K562 (cell line): ENCODE results near the gene RO60. TPM values are rescaled to one million over a fixed set of nuclear protein-coding genes. Genes with fewer than 3 reads are reported as not detected.
A peak's percentile ranks its signal among the peaks of the same experiment; 100 is the strongest.

Experiments used
- BDP1 ChIP-seq: IDR thresholded peaks from 3 replicates; pipeline ENCODE4 v1.6.1; 2011; ENCODE audit not compliant: insufficient read length, insufficient read depth
- E2F6 ChIP-seq, 2 experiments: IDR thresholded peaks; 2 replicates each; pipeline ENCODE4 v1.6.1; 2011; ENCODE audit warnings: borderline replicate concordance in 1 of 2, control low read depth in 1 of 2, low read depth in 1 of 2, low read length in 1 of 2, mild to moderate bottlenecking in 1 of 2, mixed read lengths in 1 of 2, moderate library complexity in 1 of 2; ENCODE audit not compliant: insufficient read depth in 1 of 2, insufficient read length in 1 of 2, poor library complexity in 1 of 2, severe bottlenecking in 1 of 2; ENCODE audit errors: extremely low read depth in 1 of 2
- ETV1 ChIP-seq: fragments of 450-650 bp; conservative IDR thresholded peaks from 2 replicates; pipeline ENCODE4 v1.6.1; 2016; ENCODE audit warnings: missing genetic modification characterization, control low read depth, low read depth, missing compliant biosample characterization
- MAX ChIP-seq: sonication (generic); formaldehyde crosslinking; IDR thresholded peaks from 2 replicates; pipeline ENCODE4 v1.9.0; 2022; ENCODE audit warnings: mild to moderate bottlenecking, missing genetic modification reagents
- MTA3 ChIP-seq: fragments of 450-650 bp; formaldehyde crosslinking; IDR thresholded peaks from 2 replicates; pipeline ENCODE4 v1.6.1; 2017; ENCODE audit warnings: mild to moderate bottlenecking, borderline replicate concordance
- NR2C1 ChIP-seq, 2 experiments: fragments of 450-650 bp; IDR thresholded peaks; 2 replicates each; pipeline ENCODE4 v1.6.1; 2017; ENCODE audit warnings: mild to moderate bottlenecking in 2 of 2, antibody characterized with exemption in 1 of 2, inconsistent platforms in 1 of 2, missing compliant biosample characterization in 1 of 2, missing genetic modification characterization in 1 of 2
- POLR2AphosphoS2 ChIP-seq: IDR thresholded peaks from 2 replicates; pipeline ENCODE4 v1.6.1; 2012; ENCODE audit warnings: low read length, improper control_type of control experiment
- RAD21 ChIP-seq, 2 experiments: fragments of 250-450 bp in 1 of 2; fragments of 450-650 bp in 1 of 2; sonication (Bioruptor Pico) in 1 of 2; formaldehyde crosslinking in 1 of 2; IDR thresholded peaks in 1 of 2; conservative IDR thresholded peaks in 1 of 2; 2 replicates each; pipeline versions ENCODE4 v1.4.0 to v1.8.0; 2020 to 2022; ENCODE audit warnings: mild to moderate bottlenecking in 2 of 2, moderate library complexity in 1 of 2
- SRF ChIP-seq, 2 experiments: fragments of 250-450, 450-650 bp in 1 of 2; sonication (Bioruptor Pico) in 1 of 2; sonication (generic) in 1 of 2; formaldehyde crosslinking; IDR thresholded peaks; 2 replicates each; pipeline versions ENCODE4 v1.5.0 to v1.5.1; 2020 to 2022; ENCODE audit warnings: mild to moderate bottlenecking in 1 of 2, missing genetic modification reagents in 1 of 2
- ZBTB12 ChIP-seq: fragments of 250-450 bp; sonication (Bioruptor Pico); IDR thresholded peaks from 2 replicates; pipeline ENCODE4 v1.4.0; 2020
- ZMIZ1 ChIP-seq, 2 experiments: fragments of 150-350 bp in 1 of 2; IDR thresholded peaks; 2 replicates each; pipeline ENCODE4 v1.6.1; 2012 to 2016; ENCODE audit warnings: low read depth in 2 of 2, low read length in 2 of 2, mild to moderate bottlenecking in 1 of 2, moderate library complexity in 1 of 2
- ZNF212 ChIP-seq: fragments of 450-650 bp; formaldehyde crosslinking; IDR thresholded peaks from 2 replicates; pipeline ENCODE4 v1.4.0; 2020; ENCODE audit warnings: mild to moderate bottlenecking
- ZNF408 ChIP-seq: fragments of 250-450 bp; sonication (Bioruptor Pico); IDR thresholded peaks from 2 replicates; pipeline ENCODE4 v1.4.0; 2020; ENCODE audit warnings: low read depth, mild to moderate bottlenecking, moderate library complexity
- ZNF583 ChIP-seq: fragments of 250-450 bp; sonication (Bioruptor Pico); IDR thresholded peaks from 2 replicates; pipeline ENCODE4 v1.4.0; 2020
- polyA plus RNA-seq, 8 experiments: library from polyadenylated mRNA; depleted of rRNA in 4 of 8; stranded (reverse) in 5 of 8; unstranded in 3 of 8; fragments of >200 nt; fragmentation: Nextera tagmentation in 2 of 8; fragmentation: Illumina TruSeq in 1 of 8; extraction: Ambion mirVana in 2 of 8; extraction: Trizol in 1 of 8; gene quantifications; 2 replicates each; pipeline versions ENCODE4 v1.2.1 to v1.2.3, GENCODE V29; 2011 to 2014; ENCODE audit warnings: inconsistent platforms in 1 of 8, missing spikeins in 1 of 8
- total RNA-seq, 7 experiments: library from RNA; depleted of rRNA in 6 of 7; stranded (reverse); fragments of >200 nt in 6 of 7; fragmentation: Illumina TruSeq in 2 of 7; extraction: Trizol in 2 of 7; gene quantifications; 2 replicates each; pipeline versions ENCODE4 v1.2.1 to v1.2.3, GENCODE V29; 2011 to 2021; ENCODE audit warnings: low replicate concordance in 1 of 7
- TF ChIP-seq, protein P1 (sequence below): fragments of 450-650 bp; IDR thresholded peaks from 2 replicates; pipeline ENCODE4 v1.7.1; 2018; ENCODE audit warnings: mild to moderate bottlenecking, low read depth; ENCODE audit not compliant: partially characterized antibody

The RO60 gene
- total and polyA plus RNA-seq, 9 of the 15 experiments (the other 6 are each of a cell fraction or from before 2014, with no cell fraction given) = 24.9 to 187 (median 101) TPM

DNA sequence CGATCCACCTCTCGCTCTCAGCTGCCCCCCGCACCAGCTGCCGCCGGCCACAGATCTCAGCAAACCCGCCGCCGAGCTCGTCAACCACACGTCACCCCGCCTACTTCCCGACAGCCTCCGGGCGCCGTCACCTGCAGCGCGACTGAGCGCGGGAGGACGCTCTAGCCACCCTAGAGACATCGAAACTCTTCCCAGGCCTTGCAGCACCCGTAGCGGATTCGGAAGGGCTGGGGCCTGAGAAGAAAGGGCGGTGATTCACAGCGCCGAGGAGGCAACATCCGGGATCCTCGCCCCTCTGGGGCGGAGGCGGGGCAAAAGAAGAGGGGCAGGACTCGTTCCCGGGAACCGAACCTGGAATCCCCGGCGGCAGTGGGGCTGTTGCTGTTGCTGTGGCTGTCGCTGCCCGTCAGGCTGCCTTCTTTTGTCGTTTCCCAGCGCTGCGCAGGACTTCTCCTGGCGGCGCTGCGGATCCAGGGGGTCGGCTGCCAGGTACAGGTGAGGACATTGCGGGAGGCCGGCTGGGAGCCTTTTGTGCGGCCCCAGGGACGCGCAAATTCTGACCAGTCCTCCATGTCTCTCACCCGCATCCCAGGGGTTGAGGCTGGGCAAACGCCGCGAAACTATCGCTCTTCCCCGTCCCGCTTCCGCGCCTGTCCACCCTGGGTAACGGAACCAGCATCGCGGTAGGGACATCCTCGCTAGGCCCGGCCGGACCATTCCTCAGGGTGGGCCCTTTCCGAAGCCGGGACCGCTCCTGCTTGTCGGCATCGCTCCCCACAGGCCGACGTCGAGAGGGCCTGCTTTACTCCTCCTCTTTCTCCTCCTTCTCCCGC lies at the start of gene RO60, which contains the start of gene UCHL5 (continued):
- TF ChIP-seq NR2C1 (IDR thresholded peaks at IDR 0.05) (peak; percentile 69), NR2C1 (tag; IDR thresholded peaks at IDR 0.05) (peak; percentile 79), RAD21 (CRISPR knock-in tag; conservative IDR thresholded peaks at IDR 0.05 in 1 of 2, IDR thresholded peaks at IDR 0.05 in 1 of 2) (peak in 1 of 2 experiments; percentile 5; a peak in 1 of 4 replicates), ZBTB12 (CRISPR knock-in tag) (peak; percentile 94), ZNF212 (CRISPR knock-in tag) (peak; percentile 64; the same call in 1 of the 2 replicates), ZNF408 (CRISPR knock-in tag) (no peak), ETV1 (peak; percentile 74), SRF (CRISPR knock-in tag; IDR thresholded peaks at IDR 0.05) (peak in 1 of 2 experiments; percentile 92; a peak in 2 of 4 replicates), ZMIZ1 (IDR thresholded peaks at IDR 0.05; ENCODE audit: low read depth in 2 of 2, low read length in 2 of 2) (peak in 1 of 2 experiments; percentile 72; a peak in 2 of 4 replicates), E2F6 (IDR thresholded peaks at IDR 0.05; ENCODE audit: borderline replicate concordance in 1 of 2, extremely low read depth in 1 of 2, insufficient read depth in 1 of 2, insufficient read length in 1 of 2, low read depth in 1 of 2, low read length in 1 of 2, poor library complexity in 1 of 2, severe bottlenecking in 1 of 2) (peak; percentile 96 to 98), MTA3 (peak; percentile 98), BDP1 (no peak), ZNF583 (0 out of 2 replicates have a peak, but pooled peaks have one; percentile 37), POLR2AphosphoS2 (peak; percentile 88; the same call in 1 of the 2 replicates), MAX (CRISPR knock-in tag) (peak; percentile 91)
- TF ChIP-seq, protein P1, sequence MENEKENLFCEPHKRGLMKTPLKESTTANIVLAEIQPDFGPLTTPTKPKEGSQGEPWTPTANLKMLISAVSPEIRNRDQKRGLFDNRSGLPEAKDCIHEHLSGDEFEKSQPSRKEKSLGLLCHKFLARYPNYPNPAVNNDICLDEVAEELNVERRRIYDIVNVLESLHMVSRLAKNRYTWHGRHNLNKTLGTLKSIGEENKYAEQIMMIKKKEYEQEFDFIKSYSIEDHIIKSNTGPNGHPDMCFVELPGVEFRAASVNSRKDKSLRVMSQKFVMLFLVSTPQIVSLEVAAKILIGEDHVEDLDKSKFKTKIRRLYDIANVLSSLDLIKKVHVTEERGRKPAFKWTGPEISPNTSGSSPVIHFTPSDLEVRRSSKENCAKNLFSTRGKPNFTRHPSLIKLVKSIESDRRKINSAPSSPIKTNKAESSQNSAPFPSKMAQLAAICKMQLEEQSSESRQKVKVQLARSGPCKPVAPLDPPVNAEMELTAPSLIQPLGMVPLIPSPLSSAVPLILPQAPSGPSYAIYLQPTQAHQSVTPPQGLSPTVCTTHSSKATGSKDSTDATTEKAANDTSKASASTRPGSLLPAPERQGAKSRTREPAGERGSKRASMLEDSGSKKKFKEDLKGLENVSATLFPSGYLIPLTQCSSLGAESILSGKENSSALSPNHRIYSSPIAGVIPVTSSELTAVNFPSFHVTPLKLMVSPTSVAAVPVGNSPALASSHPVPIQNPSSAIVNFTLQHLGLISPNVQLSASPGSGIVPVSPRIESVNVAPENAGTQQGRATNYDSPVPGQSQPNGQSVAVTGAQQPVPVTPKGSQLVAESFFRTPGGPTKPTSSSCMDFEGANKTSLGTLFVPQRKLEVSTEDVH = peak; percentile 98
